HepG2 (cell line): ENCODE data around the gene TBC1D1. TPM values are rescaled to one million over a fixed set of nuclear protein-coding genes. Genes with fewer than 3 reads are reported as not detected.

Source experiments
- ISL2 ChIP-seq: sonication (generic); formaldehyde crosslinking; IDR thresholded peaks from 2 replicates; pipeline ENCODE4 v1.5.0; 2020; ENCODE audit warnings: missing genetic modification reagents
- JARID2 ChIP-seq: sonication (generic); formaldehyde crosslinking; IDR thresholded peaks from 2 replicates; pipeline ENCODE4 v1.8.1; 2023; ENCODE audit warnings: missing genetic modification reagents, inconsistent platforms; ENCODE audit not compliant: insufficient replicate concordance
- MTF2 ChIP-seq: sonication (generic); formaldehyde crosslinking; IDR thresholded peaks from 2 replicates; pipeline ENCODE4 v1.5.0; 2020; ENCODE audit warnings: missing genetic modification reagents, borderline replicate concordance
- NR3C1 ChIP-seq: sonication (generic); formaldehyde crosslinking; IDR thresholded peaks from 2 replicates; pipeline ENCODE4 v1.4.0; 2020; ENCODE audit warnings: missing genetic modification reagents
- RAD51 ChIP-seq: fragments of 450-650 bp; IDR thresholded peaks from 2 replicates; pipeline ENCODE4 v1.6.1; 2016; ENCODE audit warnings: borderline replicate concordance
- ZNF33B ChIP-seq: sonication (generic); formaldehyde crosslinking; IDR thresholded peaks from 2 replicates; pipeline ENCODE4 v1.5.1; 2020; ENCODE audit warnings: mild to moderate bottlenecking, missing genetic modification reagents
- ZNF557 ChIP-seq: sonication (generic); formaldehyde crosslinking; IDR thresholded peaks from 2 replicates; pipeline ENCODE4 v1.4.0; 2020; ENCODE audit warnings: missing genetic modification reagents
- ZNF788 ChIP-seq: sonication (generic); formaldehyde crosslinking; IDR thresholded peaks from 2 replicates; pipeline ENCODE4 v1.5.0; 2020; ENCODE audit warnings: mild to moderate bottlenecking, missing genetic modification reagents, borderline replicate concordance
- ZSCAN25 ChIP-seq: sonication (generic); formaldehyde crosslinking; IDR thresholded peaks from 2 replicates; pipeline ENCODE4 v1.8.0; 2022; ENCODE audit warnings: mild to moderate bottlenecking, missing genetic modification reagents
- polyA plus RNA-seq, 8 experiments: library from polyadenylated mRNA; depleted of rRNA in 3 of 8; stranded (reverse) in 7 of 8; unstranded in 1 of 8; fragments of >200 nt; fragmentation: Illumina TruSeq in 4 of 8; extraction: Trizol in 4 of 8; gene quantifications; 2 replicates each; pipeline versions ENCODE4 v1.2.1 to v1.2.3, GENCODE V29; 2011 to 2016; ENCODE audit warnings: low read depth in 4 of 8, missing spikeins in 1 of 8, mixed read lengths in 1 of 8; ENCODE audit not compliant: insufficient read depth in 1 of 8
- total RNA-seq, 5 experiments: library from RNA; depleted of rRNA; stranded (reverse); fragments of >200 nt; fragmentation: Illumina TruSeq; extraction: Trizol; gene quantifications; 2 replicates each; pipeline ENCODE4 v1.2.3, GENCODE V29; 2016; ENCODE audit warnings: low read depth in 1 of 5
- TF ChIP-seq, protein P1 (sequence below), 2 experiments: sonication (generic) in 1 of 2; formaldehyde crosslinking in 1 of 2; IDR thresholded peaks; 2 replicates each; pipeline versions ENCODE4 v1.4.0 to v1.6.1; 2016 to 2020; ENCODE audit warnings: borderline replicate concordance in 1 of 2, low read depth in 1 of 2, mild to moderate bottlenecking in 1 of 2, missing genetic modification reagents in 1 of 2
- TF ChIP-seq, protein P2 (sequence below): sonication (generic); formaldehyde crosslinking; IDR thresholded peaks from 2 replicates; pipeline ENCODE4 v1.4.0; 2020; ENCODE audit warnings: missing genetic modification reagents, borderline replicate concordance
- TF ChIP-seq, protein P3 (sequence below): sonication (generic); formaldehyde crosslinking; IDR thresholded peaks from 2 replicates; pipeline ENCODE4 v1.4.0; 2020; ENCODE audit warnings: missing genetic modification reagents, borderline replicate concordance
- TF ChIP-seq, protein P4 (sequence below): sonication (generic); formaldehyde crosslinking; conservative IDR thresholded peaks from 2 replicates; pipeline ENCODE4 v1.4.0; 2020; ENCODE audit warnings: missing genetic modification reagents
- TF ChIP-seq, protein P5 (sequence below): IDR thresholded peaks from 2 replicates; pipeline ENCODE4 v1.6.1; 2016; ENCODE audit warnings: missing biosample characterization, missing genetic modification reagents, low read depth

The TBC1D1 gene
- total and polyA plus RNA-seq, 2 of the 13 experiments (the other 11 are each of a cell fraction or from before 2014, with no cell fraction given) = 37.3 to 62.8 TPM

DNA sequence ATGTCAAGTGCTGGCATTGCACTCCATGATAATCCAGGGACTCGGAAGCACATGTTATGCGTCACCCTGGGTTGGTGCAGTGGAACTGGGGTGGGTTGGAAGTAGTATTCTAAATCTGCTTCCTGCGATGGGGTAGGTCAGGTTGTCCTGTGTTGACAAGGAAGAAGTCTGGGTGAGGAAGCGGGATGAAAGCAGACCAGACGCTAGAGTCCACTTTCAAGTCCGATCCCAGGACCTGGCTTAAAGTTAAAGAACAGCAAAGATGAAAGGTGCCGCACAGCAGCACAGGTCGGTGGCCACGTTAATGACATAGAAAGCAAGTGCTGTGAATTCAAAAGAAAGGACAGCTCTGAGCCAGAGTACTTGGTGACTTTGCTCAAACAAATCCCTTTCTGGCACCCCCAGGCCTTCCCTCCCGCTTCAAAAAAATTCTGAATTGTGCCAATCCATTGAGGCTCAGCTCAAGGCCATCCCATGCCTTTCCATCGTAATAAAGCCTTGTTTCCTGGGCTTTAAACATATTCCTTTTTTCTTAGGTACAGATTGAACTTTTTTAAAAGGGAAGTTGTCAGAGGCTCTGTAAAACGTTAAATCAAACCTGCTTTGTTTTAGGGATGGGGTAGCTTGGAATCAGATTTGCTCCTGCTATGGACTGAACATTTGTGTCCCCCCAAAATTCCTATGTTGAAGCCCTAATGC is 187.1 kb downstream of the TBC1D1 start (continued):
- TF ChIP-seq, protein P1, sequence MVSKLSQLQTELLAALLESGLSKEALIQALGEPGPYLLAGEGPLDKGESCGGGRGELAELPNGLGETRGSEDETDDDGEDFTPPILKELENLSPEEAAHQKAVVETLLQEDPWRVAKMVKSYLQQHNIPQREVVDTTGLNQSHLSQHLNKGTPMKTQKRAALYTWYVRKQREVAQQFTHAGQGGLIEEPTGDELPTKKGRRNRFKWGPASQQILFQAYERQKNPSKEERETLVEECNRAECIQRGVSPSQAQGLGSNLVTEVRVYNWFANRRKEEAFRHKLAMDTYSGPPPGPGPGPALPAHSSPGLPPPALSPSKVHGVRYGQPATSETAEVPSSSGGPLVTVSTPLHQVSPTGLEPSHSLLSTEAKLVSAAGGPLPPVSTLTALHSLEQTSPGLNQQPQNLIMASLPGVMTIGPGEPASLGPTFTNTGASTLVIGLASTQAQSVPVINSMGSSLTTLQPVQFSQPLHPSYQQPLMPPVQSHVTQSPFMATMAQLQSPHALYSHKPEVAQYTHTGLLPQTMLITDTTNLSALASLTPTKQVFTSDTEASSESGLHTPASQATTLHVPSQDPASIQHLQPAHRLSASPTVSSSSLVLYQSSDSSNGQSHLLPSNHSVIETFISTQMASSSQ (IDR thresholded peaks at IDR 0.05; ENCODE audit: low read depth) = peak; percentile 80
- TF ChIP-seq, protein P1 (CRISPR knock-in tag; IDR thresholded peaks at IDR 0.05; ENCODE audit: borderline replicate concordance) = peak; percentile 94
- TF ChIP-seq ZNF788 (CRISPR knock-in tag) = peak; percentile 84; the same call in 1 of the 2 replicates
- TF ChIP-seq, protein P2, sequence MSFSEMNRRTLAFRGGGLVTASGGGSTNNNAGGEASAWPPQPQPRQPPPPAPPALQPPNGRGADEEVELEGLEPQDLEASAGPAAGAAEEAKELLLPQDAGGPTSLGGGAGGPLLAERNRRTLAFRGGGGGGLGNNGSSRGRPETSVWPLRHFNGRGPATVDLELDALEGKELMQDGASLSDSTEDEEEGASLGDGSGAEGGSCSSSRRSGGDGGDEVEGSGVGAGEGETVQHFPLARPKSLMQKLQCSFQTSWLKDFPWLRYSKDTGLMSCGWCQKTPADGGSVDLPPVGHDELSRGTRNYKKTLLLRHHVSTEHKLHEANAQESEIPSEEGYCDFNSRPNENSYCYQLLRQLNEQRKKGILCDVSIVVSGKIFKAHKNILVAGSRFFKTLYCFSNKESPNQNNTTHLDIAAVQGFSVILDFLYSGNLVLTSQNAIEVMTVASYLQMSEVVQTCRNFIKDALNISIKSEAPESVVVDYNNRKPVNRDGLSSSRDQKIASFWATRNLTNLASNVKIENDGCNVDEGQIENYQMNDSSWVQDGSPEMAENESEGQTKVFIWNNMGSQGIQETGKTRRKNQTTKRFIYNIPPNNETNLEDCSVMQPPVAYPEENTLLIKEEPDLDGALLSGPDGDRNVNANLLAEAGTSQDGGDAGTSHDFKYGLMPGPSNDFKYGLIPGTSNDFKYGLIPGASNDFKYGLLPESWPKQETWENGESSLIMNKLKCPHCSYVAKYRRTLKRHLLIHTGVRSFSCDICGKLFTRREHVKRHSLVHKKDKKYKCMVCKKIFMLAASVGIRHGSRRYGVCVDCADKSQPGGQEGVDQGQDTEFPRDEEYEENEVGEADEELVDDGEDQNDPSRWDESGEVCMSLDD (CRISPR knock-in tag) = no peak
- peak; percentile 93 for TF ChIP-seq ISL2
- TF ChIP-seq, protein P3, sequence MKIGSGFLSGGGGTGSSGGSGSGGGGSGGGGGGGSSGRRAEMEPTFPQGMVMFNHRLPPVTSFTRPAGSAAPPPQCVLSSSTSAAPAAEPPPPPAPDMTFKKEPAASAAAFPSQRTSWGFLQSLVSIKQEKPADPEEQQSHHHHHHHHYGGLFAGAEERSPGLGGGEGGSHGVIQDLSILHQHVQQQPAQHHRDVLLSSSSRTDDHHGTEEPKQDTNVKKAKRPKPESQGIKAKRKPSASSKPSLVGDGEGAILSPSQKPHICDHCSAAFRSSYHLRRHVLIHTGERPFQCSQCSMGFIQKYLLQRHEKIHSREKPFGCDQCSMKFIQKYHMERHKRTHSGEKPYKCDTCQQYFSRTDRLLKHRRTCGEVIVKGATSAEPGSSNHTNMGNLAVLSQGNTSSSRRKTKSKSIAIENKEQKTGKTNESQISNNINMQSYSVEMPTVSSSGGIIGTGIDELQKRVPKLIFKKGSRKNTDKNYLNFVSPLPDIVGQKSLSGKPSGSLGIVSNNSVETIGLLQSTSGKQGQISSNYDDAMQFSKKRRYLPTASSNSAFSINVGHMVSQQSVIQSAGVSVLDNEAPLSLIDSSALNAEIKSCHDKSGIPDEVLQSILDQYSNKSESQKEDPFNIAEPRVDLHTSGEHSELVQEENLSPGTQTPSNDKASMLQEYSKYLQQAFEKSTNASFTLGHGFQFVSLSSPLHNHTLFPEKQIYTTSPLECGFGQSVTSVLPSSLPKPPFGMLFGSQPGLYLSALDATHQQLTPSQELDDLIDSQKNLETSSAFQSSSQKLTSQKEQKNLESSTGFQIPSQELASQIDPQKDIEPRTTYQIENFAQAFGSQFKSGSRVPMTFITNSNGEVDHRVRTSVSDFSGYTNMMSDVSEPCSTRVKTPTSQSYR (CRISPR knock-in tag) = no peak; the same call in 1 of the 2 replicates
- TF ChIP-seq JARID2 = no peak
- TF ChIP-seq RAD51 = no peak
- TF ChIP-seq ZNF557 (CRISPR knock-in tag) = no peak; the same call in 1 of the 2 replicates
- TF ChIP-seq, protein P4, sequence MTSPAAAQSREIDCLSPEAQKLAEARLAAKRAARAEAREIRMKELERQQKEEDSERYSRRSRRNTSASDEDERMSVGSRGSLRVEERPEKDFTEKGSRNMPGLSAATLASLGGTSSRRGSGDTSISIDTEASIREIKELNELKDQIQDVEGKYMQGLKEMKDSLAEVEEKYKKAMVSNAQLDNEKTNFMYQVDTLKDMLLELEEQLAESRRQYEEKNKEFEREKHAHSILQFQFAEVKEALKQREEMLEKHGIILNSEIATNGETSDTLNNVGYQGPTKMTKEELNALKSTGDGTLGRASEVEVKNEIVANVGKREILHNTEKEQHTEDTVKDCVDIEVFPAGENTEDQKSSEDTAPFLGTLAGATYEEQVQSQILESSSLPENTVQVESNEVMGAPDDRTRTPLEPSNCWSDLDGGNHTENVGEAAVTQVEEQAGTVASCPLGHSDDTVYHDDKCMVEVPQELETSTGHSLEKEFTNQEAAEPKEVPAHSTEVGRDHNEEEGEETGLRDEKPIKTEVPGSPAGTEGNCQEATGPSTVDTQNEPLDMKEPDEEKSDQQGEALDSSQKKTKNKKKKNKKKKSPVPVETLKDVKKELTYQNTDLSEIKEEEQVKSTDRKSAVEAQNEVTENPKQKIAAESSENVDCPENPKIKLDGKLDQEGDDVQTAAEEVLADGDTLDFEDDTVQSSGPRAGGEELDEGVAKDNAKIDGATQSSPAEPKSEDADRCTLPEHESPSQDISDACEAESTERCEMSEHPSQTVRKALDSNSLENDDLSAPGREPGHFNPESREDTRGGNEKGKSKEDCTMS (CRISPR knock-in tag) = no peak
- no peak for TF ChIP-seq MTF2
- no peak for TF ChIP-seq ZNF33B (CRISPR knock-in tag)
- no peak for TF ChIP-seq ZSCAN25
- TF ChIP-seq, protein P5, sequence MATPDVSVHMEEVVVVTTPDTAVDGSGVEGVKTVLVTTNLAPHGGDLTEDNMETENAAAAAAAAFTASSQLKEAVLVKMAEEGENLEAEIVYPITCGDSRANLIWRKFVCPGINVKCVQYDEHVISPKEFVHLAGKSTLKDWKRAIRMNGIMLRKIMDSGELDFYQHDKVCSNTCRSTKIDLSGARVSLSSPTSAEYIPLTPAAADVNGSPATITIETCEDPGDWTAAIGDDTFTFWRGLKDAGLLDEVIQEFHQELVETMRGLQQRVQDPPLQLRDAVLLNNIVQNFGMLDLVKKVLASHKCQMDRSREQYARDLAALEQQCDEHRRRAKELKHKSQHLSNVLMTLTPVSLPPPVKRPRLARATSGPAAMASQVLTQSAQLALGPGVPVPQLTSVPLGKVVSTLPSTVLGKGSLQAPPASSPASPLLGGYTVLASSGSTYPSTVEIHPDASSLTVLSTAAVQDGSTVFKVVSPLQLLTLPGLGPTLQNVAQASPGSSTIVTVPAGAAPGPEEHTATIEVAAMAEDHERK (CRISPR knock-in tag) = no peak
- TF ChIP-seq NR3C1 (CRISPR knock-in tag) = no peak
